Activated CD4-positive, alpha-beta T cell treated with anti-CD3 and anti-CD28 coated beads, Interleukin-2, Interleukin-4, amounts not matched to agents 100 ng/mL and 50 ng/mL, durations not matched to agents 16 hours and 8 hours (primary cell): Measurements from ENCODE around the gene PPP1R3F.

Source experiments
- DNase-seq: peaks from one replicate; pipeline ENCODE4 v3.0.0-alpha.2; 2020; ENCODE audit warnings: low spot score

The PPP1R3F gene, protein sequence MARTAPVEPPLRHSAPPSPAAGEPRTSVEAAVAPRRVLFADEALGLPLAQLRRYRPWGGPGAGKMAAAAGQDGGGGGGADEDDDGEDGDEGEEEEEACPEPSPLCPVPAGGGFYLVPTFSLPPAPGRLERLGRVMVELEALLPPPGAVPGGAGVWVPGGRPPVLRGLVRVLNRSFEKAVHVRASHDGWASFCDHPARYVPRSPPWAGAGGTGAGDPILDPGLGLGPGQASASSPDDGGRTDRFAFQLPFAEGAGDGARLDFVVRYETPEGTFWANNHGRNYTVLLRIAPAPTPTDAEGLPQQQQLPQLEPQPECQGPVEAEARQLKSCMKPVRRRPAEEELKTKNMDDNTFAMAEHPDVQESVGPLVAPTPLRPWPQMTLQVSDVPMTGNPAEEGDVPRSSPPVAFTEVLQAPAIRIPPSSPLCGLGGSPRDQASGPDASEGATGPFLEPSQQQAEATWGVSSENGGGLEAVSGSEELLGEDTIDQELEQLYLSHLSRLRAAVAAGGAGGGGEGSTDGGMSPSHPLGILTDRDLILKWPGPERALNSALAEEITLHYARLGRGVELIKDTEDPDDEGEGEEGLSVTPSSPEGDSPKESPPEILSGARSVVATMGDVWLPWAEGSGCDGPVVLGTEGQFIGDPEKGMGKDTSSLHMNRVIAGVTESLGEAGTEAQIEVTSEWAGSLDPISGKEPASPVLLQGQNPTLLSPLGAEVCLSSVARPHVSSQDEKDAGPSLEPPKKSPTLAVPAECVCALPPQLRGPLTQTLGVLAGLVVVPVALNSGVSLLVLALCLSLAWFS

DNA sequence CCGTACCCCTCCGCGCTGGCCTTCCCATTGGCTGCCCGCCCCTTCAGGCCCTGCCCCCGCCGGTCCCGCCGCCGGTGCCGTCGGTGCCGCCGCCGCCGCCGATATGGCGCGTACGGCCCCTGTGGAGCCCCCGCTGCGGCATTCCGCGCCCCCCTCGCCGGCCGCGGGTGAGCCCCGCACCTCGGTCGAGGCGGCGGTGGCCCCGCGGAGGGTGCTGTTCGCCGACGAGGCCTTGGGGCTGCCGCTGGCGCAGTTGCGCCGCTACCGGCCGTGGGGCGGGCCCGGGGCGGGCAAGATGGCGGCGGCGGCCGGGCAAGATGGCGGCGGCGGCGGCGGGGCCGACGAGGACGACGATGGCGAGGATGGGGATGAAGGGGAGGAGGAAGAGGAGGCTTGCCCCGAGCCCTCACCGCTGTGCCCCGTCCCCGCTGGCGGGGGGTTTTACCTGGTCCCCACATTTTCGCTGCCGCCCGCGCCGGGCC, at the start of gene PPP1R3F:
TSS of gene PPP1R3F (plus strand) at position 27 of the 482 bp plus-strand sequence. CDS start at position 104, 77 bp downstream.
- no peak for DNase-seq

DNA sequence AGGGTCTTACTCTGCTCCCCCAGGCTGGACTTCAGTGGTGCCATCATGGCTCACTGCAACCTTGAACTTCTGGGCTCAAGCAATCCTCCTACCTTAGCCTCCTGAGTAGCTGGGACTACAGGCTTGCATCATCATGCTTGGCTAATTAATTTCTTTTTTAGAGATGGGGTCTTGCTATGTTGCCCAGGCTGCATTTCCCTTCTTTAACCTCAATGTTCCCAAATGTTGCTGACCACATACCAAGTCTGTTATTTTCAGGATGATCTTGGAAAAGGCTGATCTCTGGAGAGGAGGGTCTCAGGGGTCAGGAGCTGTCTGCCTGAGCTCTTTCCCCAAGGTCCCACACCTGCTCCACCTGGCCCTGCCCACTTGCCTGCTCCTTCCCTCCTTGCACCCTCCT, 49.5 kb upstream of the PPP1R3F start:
- DNase-seq = no peak

DNA sequence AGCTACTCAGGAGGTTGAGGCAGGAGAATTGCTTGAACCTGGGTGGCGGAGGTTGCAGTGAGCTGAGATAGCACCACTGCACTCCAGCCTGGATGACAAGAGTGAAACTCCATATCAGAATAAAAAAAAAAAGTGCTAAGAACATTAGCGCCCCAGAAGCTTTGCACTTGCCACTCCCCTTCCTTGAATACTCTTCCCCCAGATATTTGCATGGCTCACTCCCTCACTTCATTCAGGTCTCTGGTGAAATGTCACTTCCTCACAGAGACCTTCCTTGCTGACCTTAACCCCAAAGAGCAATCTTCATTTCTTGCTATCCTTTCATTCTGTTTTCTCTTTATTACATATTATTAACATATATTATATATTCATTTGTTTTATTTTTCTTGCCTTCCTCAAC, 47.7 kb upstream of the PPP1R3F start:
- DNase-seq = no peak

DNA sequence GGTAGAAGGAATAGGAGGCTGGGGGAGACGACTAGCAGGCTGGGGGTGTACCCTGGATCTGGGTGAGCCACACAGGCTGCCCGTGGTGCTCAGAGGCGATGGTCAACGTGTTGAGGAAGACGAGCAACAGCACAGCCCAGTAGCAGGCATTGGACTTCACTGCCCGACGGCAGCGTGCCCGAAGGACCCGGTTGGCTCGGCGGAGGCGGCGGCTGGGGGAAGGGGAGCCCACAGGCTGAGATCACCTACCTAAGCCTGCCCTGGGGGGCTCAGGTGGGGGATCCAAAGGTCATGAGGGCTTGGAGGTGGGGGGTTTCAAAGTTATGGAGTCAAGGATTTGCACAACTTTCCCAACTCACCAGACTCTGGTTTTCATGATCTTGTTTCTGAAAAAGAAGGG, 43.7 kb upstream of the PPP1R3F start:
- no peak for DNase-seq

DNA sequence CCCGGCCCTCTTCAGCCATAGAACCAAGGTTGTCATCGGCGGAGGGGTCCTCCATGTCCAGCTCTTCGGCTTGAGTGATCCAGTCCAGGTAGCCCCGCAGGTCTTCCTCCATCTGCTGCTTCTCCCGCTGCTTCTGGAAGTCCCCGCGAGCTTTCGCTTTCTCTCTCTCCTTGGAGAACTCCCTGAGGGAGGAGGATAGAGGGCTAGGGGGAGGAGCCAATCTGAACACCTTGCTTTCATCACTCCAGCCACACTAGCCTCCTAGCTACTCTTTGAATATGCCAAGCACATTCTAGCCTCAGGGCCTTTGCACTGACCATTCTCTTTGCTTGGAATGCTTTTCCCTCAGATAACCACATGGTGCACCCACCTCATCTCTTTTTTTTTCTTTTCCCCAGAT, 42.6 kb upstream of the PPP1R3F start:
- no peak for DNase-seq

DNA sequence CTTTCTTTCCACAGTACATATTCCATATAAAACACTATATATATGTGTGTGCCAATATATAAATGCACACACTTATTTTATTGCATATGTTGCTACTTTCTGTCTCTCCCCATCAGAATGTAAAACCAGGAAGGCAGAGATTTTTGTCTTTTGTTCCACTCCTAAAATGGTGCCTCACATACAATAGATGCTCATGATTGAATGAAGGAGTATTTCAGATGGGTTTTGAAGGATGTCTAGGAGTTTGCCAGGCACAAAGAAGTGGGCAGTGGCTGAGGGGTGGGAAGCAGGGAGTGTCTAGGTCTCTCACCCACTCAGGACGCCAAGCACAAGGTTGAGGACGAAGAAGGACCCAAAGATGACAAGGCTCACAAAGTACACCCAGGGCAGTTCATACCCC, 41.9 kb upstream of the PPP1R3F start:
- DNase-seq = no peak

DNA sequence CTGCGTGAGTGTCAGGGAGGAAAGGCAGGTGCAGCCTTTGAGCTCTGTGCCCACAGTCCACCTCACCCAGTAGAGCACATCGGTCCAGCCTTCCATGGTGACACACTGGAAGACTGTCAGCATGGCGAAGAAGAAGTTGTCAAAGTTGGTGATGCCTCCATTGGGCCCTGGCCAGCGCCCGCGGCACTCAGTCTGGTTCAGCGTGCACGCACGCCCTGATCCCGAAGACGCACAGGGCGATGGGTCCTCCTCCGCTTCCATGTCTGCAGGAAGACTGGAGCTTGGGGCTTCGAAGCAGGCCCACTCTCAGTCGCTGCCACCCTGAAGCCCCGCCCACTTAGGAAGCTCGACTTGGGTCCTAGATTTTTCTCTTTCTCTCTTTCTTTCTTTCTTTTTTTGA, 41.4 kb upstream of the PPP1R3F start:
- no peak for DNase-seq

DNA sequence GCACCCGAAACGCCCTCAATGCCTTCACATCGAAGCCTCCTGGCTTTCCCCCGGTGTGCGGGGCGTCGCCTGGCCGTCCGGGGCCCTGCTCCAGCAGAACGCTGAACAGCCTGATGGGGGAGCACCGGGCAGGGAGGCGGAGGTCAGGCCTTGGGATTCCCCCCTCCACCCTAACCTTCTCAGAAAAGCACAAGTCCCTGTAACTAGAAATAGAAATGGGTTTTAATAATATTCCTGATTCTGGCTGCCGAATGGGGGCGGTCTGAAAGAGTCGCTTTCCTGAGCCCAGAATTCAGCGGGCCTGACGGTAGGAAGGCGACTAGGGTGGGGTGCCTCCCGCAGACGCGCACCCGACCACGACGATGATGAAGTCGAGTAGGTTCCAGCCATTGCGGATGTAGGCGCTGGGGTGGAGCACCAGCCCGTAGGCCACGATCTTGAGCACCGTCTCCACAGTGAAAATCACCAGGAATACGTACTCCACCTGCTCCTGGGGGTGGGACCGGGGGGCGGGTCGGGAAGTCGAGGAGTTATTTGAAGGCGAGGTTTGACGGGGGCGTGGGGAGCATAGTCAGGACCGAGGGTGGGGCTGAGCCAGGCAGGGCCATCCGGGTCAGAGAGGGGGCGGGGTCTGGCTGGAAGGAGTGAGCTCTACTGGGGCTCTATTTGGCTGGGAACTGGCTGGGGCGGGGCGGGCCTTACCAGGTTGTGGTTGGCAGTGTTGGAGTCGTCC, 38.9 kb upstream of the PPP1R3F start:
- peak; percentile 38 for DNase-seq

DNA sequence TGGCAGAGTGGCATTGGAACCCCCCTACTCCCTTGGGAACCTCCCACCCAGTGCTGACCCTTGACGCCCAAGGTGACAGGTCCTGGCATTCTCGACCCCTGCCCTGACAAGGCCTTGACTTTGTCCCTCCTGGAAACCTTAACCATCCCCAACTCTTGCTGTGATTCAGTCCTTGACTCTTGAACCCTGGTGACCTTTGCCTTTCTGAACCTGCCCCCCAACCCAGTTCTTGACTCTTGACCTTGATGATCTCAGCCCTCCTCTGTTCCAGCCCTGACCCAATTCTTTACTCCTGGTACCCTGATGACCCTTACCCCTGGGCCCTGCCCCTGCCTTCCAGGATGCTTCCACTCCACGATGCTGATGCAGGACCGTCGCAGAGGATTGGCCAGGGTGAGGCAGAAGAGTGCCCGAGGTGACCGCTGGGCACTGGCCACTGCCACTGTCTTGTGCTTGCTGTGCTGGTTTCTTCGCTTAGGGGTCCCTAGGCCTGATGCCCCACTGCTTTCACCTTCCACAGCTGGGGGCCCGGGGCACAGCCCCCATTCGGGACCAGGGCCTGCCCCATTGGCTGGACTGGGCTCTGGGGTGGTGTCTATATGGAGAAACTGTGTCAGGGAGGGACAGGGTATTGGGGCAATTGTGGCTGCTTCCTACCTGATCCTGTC, 38.1 kb upstream of the PPP1R3F start:
- DNase-seq = no peak

DNA sequence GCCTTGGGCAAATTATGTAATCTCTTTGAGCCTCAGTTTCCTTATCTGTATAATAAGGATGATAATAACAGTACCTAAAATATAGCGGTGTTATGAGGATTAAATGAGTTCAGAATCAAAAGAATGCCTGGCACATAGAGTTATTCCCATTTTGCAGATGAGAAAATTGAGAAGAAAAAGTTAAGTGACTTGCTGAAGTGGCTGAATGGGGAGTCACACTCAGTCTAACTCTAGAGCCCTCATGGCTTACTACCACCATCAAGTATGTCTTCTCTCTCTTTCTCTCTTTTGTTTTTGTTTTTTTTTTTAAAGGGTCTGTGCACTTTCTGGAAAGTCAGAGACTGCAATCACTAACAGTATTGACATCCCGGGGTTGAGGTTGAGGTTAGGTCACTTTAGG, 37.1 kb upstream of the PPP1R3F start:
- DNase-seq = no peak

DNA sequence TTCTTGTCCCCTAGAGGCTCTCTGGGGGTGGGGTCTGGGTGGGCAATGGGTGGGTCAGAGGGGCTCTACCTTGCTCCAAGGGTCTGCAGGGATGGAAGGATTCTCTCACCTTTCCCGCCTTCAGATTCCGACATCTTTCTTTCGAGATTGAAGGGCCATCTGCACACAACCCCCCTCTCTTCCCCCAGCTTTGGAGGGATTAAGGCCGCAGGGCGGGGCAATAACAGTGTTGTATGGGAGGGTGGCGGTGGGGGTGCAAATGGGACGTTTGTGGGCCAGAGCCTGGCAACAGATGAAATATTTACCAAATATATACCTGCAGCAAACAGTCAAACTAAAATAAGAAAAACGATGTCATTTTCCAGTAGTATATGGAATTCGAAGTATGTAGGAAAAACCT, 36.4 kb upstream of the PPP1R3F start, which contains the start of gene CACNA1F:
TSS of gene CACNA1F (minus strand) at position 165 of the 400 bp plus-strand sequence. CDS start at position 134, 31 bp downstream.
- DNase-seq = no peak

DNA sequence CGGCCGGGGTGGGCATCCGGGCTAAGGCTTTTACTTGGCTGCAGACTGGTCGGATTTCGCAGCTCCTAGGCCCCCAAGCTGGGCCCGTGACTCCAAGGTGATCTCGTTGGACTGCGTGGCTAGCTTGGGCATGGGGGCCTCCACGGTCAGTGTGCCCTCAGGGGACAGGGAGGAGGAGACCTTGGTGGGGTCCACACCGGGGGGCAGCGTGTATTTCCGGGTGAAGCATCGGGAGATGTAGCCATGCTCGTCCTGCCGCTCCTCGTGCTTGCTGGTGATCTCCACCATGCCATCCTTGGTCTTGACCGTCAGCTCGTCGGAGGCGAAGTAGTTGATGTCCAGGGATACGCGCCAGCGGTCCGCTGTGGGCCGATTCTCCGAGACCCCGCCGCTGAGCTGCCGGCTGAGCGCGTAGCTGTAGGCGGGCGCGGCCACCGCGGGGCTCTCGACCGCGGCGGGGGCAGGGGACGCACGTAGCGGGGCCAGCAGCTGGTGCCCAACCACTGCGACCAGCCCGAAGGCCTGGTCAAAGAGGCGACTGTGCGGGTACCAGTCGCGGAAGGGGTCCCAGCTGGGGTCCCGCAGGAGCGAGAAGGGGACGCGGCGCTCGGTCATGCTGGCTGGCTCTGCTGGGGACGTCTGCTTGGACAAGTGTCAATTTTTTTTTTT, 35.6 kb upstream of the PPP1R3F start:
- no peak for DNase-seq

DNA sequence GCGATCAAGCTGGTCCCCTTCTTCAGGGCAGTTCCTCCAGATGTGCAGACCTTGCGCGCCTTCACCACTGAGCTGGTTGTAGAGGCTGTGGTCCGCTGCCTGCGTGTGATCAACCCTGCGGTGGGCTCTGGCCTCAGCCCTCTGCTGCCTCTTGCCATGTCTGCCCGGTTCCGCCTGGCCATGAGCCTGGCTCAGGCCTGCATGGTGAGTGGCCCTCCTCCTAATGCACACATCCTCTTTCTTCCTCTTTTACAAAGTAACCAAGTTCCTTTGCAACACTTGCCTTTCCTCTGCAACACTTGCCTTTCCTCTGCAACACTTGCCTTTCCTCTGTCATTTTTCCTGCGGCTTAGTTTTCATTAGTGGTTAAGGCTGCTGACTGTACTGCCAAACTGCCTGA, 32.5 kb upstream of the PPP1R3F start:
- no peak for DNase-seq

DNA sequence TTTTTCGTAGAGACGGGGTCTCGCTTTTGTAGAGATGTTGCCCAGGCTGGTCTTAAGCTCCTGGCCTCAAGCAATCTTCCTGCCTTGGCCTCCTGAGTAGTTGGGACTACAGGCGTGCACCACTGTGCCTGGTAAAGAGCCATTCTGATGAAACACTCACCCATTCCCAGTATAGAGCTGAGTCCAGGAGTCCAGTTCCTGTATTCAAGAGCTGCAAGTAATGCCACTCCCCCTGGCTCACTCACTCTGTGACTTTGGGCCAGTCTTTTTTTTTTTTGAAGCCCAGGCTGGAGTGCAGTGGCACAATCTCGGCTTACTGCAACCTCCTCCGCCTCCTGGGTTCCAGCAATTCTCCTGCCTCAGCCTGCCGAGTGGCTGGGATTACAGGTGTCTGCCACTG, 30.9 kb upstream of the PPP1R3F start:
- no peak for DNase-seq

DNA sequence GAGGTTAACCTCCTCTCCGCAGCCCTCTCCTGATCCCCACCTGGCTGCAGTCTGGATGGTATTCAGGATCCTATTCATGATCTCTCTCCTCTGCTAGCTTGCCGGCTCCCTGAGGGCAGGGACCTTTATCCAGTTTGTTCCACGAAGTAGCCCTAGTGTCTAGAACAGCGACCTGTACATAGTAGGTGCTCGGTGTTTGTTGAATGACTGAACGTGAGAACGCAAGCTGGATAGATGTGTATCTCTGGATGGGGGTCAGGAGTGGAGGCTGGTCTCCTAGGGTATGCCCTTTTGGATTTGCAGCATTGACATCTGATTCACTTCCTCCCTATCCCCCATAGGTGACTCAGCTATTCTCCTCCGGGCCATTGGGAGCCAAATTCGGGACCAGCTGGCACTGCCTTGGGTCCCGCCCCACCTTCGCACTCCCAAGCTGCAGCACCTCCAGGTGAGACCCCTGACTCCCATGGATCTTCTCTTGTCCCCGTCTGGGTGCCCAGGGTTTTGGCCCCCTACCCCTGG, 27.0 kb upstream of the PPP1R3F start:
- DNase-seq = no peak

DNA sequence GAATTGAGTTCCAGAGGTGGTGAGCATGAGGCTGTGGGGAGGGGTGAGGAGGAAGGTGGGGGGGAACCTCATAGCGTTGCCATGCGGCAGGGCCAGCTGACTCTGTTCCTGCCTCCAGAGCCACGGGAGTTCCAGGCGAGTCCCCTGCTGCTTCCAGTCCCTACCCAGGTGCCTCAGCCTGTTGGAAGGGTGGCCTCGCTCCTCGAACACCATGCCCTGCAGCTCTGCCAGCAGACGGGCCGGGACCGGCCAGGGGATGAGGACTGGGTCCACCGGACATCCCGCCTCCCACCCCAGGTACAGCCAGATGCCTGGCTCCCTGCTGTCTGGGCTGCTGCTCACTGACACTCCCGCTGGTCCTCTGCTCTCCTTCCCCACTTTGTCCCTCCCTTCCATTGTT, 26.4 kb upstream of the PPP1R3F start:
- DNase-seq = no peak

DNA sequence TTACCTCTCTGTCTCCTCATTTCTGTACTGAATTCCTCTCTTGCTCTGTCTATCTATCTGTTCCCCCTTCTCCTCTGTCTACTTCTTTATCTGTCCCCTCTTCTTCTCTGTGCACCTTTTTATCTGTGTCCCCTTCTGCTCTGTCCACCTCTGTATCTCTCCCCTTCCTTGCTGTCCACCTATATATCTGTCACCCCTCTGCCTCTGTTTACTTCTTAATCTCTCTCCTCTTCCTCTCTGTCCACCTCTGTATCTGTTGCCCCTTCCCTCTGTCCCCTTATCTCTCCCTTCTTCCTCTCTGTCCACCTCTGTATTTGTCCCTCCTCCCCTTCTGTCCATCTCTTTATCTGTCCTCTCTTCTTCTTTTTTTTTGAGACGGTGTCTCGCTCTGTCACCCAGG, 25.4 kb upstream of the PPP1R3F start:
- no peak for DNase-seq

DNA sequence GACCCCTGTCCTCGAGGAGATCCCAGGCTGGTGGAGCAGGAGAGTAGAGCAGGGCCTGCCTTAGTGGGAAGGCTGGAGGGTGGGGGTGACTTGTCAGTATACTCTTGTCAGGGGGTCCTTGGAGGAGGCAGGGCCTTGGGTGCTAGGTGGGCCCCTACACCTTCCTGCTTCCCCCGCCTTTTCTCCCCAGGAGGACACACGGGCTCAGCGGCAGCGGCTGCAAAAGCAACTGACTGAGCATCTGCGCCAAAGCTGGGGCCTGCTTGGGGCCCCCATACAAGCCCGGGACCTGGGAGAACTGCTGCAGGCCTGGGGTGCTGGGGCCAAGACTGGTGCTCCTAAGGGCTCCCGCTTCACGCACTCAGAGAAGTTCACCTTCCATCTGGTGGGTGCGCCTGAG, 23.1 kb upstream of the PPP1R3F start:
- DNase-seq = no peak

DNA sequence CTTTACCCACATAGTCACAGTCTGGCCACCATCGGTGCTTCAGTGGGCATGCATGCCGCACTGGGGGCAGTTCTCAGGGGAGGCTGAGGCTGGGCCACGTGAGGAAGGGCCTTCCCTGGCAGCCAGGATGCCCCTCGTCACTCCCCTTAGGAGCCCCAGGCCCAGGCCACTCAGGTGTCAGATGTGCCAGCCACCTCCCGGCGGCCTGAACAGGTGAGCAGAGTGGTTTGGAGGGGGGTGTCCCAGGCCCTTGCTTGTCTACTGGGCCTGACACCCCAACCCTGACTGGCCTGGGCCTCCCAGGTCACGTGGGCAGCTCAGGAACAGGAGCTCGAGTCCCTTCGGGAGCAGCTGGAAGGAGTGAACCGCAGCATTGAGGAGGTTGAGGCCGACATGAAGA, 22.2 kb upstream of the PPP1R3F start:
- DNase-seq = no peak

DNA sequence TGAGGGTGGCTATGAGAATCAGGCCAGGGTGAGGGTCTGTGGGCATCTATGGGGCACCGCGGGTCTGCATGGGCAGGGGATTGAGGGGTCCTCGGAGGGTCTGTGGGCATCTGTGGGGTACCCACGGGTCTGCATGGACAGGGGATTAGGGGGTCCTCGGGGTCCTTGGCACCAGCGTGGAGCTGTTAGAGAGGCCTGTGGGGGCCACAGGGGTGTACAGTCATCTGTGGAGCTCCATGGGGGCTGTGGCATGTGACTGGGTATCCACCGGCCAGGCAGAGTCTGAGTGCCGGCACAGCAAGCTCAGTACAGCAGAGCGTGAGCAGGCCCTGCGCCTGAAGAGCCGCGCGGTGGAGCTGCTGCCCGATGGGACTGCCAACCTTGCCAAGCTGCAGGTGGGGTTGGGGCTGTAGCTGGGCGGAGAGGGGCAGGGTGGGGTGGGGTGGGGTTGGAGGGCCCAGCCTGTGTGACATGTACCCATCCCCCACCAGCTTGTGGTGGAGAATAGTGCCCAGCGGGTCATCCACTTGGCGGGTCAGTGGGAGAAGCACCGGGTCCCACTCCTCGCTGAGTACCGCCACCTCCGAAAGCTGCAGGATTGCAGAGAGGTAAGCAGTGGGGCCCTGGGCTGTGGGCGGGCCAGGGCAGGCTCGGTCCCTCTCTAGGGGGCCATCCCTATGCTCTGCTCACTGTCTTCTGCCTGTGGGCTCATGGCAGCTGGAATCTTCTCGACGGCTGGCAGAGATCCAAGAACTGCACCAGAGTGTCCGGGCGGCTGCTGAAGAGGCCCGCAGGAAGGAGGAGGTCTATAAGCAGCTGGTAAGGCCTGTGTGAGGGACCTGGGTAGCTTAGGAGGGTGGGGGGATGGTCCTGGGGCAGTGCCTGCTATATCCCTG, 21.4 kb upstream of the PPP1R3F start:
- DNase-seq = no peak
